ENCODE data around the gene BATF3.

The BATF3 gene

GRCh38 chr1:212645546-212646543 is 53.8 kb downstream of the BATF3 start:
- no peak overlapping the region for H3K4me3 ChIP-seq (ENCODE audit: insufficient read depth, low read length, poor library complexity, severe bottlenecking)
- no peak overlapping the region for H2AFZ ChIP-seq (ENCODE audit: low read depth, low read length, severe bottlenecking)

GRCh38 chr1:212644866-212645545 is 54.6 kb downstream of the BATF3 start:
- H3K4me3 ChIP-seq (ENCODE audit: insufficient read depth, low read length, poor library complexity, severe bottlenecking) = no peak overlapping the region
- H3K9me2 ChIP-seq (replicated peaks; ENCODE audit: insufficient read depth, low read length) = no peaks in the 10 kb centered on the region
- H4K20me1 ChIP-seq (ENCODE audit: low read depth, low read length) = no peaks in the 10 kb centered on the region; the same call in 1 of the 2 replicates
- H3K27ac ChIP-seq (ENCODE audit: low read depth, low read length) = no peak overlapping the region
- H3K27me3 ChIP-seq (ENCODE audit: low read length) = no peaks in the 10 kb centered on the region
- no peak overlapping the region for H3K4me2 ChIP-seq (ENCODE audit: low read depth, low read length, poor library complexity, severe bottlenecking)
- no peak overlapping the region for H2AFZ ChIP-seq (ENCODE audit: low read depth, low read length, severe bottlenecking)
- TF ChIP-seq, protein P1, sequence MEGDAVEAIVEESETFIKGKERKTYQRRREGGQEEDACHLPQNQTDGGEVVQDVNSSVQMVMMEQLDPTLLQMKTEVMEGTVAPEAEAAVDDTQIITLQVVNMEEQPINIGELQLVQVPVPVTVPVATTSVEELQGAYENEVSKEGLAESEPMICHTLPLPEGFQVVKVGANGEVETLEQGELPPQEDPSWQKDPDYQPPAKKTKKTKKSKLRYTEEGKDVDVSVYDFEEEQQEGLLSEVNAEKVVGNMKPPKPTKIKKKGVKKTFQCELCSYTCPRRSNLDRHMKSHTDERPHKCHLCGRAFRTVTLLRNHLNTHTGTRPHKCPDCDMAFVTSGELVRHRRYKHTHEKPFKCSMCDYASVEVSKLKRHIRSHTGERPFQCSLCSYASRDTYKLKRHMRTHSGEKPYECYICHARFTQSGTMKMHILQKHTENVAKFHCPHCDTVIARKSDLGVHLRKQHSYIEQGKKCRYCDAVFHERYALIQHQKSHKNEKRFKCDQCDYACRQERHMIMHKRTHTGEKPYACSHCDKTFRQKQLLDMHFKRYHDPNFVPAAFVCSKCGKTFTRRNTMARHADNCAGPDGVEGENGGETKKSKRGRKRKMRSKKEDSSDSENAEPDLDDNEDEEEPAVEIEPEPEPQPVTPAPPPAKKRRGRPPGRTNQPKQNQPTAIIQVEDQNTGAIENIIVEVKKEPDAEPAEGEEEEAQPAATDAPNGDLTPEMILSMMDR (IDR thresholded peaks at IDR 0.05; ENCODE audit: insufficient read depth, low read length, poor library complexity, severe bottlenecking) = no peak
- TF ChIP-seq EZH2phosphoT487 (conservative IDR thresholded peaks at IDR 0.05; ENCODE audit: low read length) = no peak
- H3K9me3 ChIP-seq (ENCODE audit: insufficient read depth, low read length) = no peaks in the 10 kb centered on the region
- H3F3A ChIP-seq (ENCODE audit: insufficient read depth) = no peaks in the 10 kb centered on the region
- H3K79me2 ChIP-seq (ENCODE audit: insufficient read depth, low read length) = no peaks in the 10 kb centered on the region
- H3K9ac ChIP-seq (ENCODE audit: low read length) = no peak overlapping the region
- H3K36me3 ChIP-seq (ENCODE audit: low read length) = no peaks in the 10 kb centered on the region

More at GRCh38 chr1:212645546-212646543, 53.8 kb downstream of the BATF3 start:
- Histone ChIP-seq H3F3A (ENCODE audit: insufficient read depth) (no peaks in the 10 kb centered on the region), H3K9me3 (ENCODE audit: insufficient read depth, low read length) (no peaks in the 10 kb centered on the region), H3K4me2 (ENCODE audit: low read depth, low read length, poor library complexity, severe bottlenecking) (no peak overlapping the region), H3K36me3 (ENCODE audit: low read length) (no peaks in the 10 kb centered on the region), H3K27me3 (ENCODE audit: low read length) (no peaks in the 10 kb centered on the region), H3K9me2 (replicated peaks; ENCODE audit: insufficient read depth, low read length) (no peaks in the 10 kb centered on the region), H4K20me1 (ENCODE audit: low read depth, low read length) (no peaks in the 10 kb centered on the region; the same call in 1 of the 2 replicates), H3K27ac (ENCODE audit: low read depth, low read length) (no peak overlapping the region), H3K9ac (ENCODE audit: low read length) (no peak overlapping the region), H3K79me2 (ENCODE audit: insufficient read depth, low read length) (no peaks in the 10 kb centered on the region)
- TF ChIP-seq, protein P1 (IDR thresholded peaks at IDR 0.05; ENCODE audit: insufficient read depth, low read length, poor library complexity, severe bottlenecking) = no peak
- no peak for TF ChIP-seq EZH2phosphoT487 (conservative IDR thresholded peaks at IDR 0.05; ENCODE audit: low read length)

DNA sequence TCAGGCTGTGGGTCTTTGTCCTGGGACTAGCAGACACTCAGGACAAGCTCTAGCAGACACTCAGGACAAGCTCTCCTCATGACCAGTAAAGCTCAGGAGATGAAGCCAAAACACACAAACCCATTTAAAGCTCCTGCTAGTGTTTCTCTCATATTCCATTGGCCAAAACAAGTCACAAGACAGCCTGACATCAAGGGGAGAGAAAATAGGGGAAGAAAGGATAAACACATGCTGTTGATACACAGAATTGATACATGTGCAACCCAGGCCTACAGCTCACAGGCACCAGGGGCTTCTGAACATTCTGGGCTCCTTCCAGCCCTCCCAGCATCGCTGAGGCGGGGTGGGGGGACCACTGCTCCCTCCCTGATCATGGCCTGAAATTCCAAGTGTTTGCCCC is 55.8 kb downstream of the BATF3 start:
- H3K27ac ChIP-seq (ENCODE audit: low read depth, low read length) = no peak overlapping the region
- H3K4me2 ChIP-seq (ENCODE audit: low read depth, low read length, poor library complexity, severe bottlenecking) = no peak overlapping the region
- H4K20me1 ChIP-seq (ENCODE audit: low read depth, low read length) = no peaks in the 10 kb centered on the region
- H3K9me2 ChIP-seq (replicated peaks; ENCODE audit: insufficient read depth, low read length) = no peaks in the 10 kb centered on the region
- H3F3A ChIP-seq (ENCODE audit: insufficient read depth) = no peaks in the 10 kb centered on the region
- no peaks in the 10 kb centered on the region for H3K79me2 ChIP-seq (ENCODE audit: insufficient read depth, low read length)
- TF ChIP-seq, protein P1 (IDR thresholded peaks at IDR 0.05; ENCODE audit: insufficient read depth, low read length, poor library complexity, severe bottlenecking) = no peak
- TF ChIP-seq EZH2phosphoT487 (conservative IDR thresholded peaks at IDR 0.05; ENCODE audit: low read length) = no peak
- no peaks in the 10 kb centered on the region for H3K27me3 ChIP-seq (ENCODE audit: low read length)
- no peak overlapping the region for H3K9ac ChIP-seq (ENCODE audit: low read length)
- no peaks in the 10 kb centered on the region for H3K9me3 ChIP-seq (ENCODE audit: insufficient read depth, low read length)
- no peak overlapping the region for H3K4me3 ChIP-seq (ENCODE audit: insufficient read depth, low read length, poor library complexity, severe bottlenecking)
- H3K36me3 ChIP-seq (ENCODE audit: low read length) = no peaks in the 10 kb centered on the region
- no peak overlapping the region for H2AFZ ChIP-seq (ENCODE audit: low read depth, low read length, severe bottlenecking)

All from SU-DHL-6 (cell line).